SU-DHL-6 (cell line): ENCODE measurements around the gene COL27A1.

Experiments used
- H2AFZ ChIP-seq: fragments of 200-600 bp; sonication (generic); 2 replicates; pipeline ENCODE4 v1.6.1; 2014; ENCODE audit warnings: low read depth, mild to moderate bottlenecking, moderate library complexity, mixed read lengths, antibody characterized with exemption, low read length; ENCODE audit not compliant: severe bottlenecking
- H3F3A ChIP-seq: fragments of 200-600 bp; shearing (Covaris generic); 2 replicates; pipeline ENCODE4 v1.6.0; 2016; ENCODE audit warnings: antibody characterized with exemption, mild to moderate bottlenecking; ENCODE audit not compliant: insufficient read depth
- H3K27ac ChIP-seq: fragments of 200-600 bp; sonication (generic); 2 replicates; pipeline ENCODE4 v1.5.1; 2016; ENCODE audit warnings: low read depth, mild to moderate bottlenecking, low read length, moderate library complexity, mixed read lengths
- H3K27me3 ChIP-seq: fragments of 200-600 bp; sonication (generic), shearing (Covaris generic); 2 replicates; pipeline ENCODE4 v1.6.0; 2014; ENCODE audit warnings: mild to moderate bottlenecking, low read length
- H3K36me3 ChIP-seq: fragments of 200-600 bp; sonication (generic); 2 replicates; pipeline ENCODE4 v1.6.1; 2014; ENCODE audit warnings: mild to moderate bottlenecking, low read length, mixed read lengths
- H3K4me2 ChIP-seq: fragments of 300-600, 200-600 bp; shearing (Covaris generic), sonication (generic); 2 replicates; pipeline ENCODE4 v1.6.0; 2014; ENCODE audit warnings: low read length, low read depth, mild to moderate bottlenecking; ENCODE audit not compliant: poor library complexity, severe bottlenecking
- H3K4me3 ChIP-seq: fragments of 200-600 bp; sonication (generic); 2 replicates; pipeline ENCODE4 v1.5.1; 2014; ENCODE audit warnings: antibody characterized with exemption, low read length, mild to moderate bottlenecking, mixed read lengths; ENCODE audit not compliant: insufficient read depth, poor library complexity, severe bottlenecking
- H3K79me2 ChIP-seq: fragments of 200-600 bp; sonication (generic); 2 replicates; pipeline ENCODE4 v1.6.1; 2014; ENCODE audit warnings: mild to moderate bottlenecking, low read length, moderate library complexity; ENCODE audit not compliant: insufficient read depth
- H3K9ac ChIP-seq: fragments of 200-600 bp; sonication (generic); 2 replicates; pipeline ENCODE4 v1.7.0; 2014; ENCODE audit warnings: mild to moderate bottlenecking, low read length
- H3K9me2 ChIP-seq: fragments of 200-600 bp; sonication (generic); replicated peaks from 2 replicates; pipeline ENCODE4 v1.6.1; 2014; ENCODE audit warnings: low read length; ENCODE audit not compliant: insufficient read depth
- H3K9me3 ChIP-seq: fragments of 200-600 bp; sonication (generic); 2 replicates; pipeline ENCODE4 v1.6.1; 2014; ENCODE audit warnings: low read length, mixed read lengths; ENCODE audit not compliant: insufficient read depth
- H4K20me1 ChIP-seq: fragments of 200-600 bp; sonication (generic); 2 replicates; pipeline ENCODE4 v1.6.1; 2014; ENCODE audit warnings: low read depth, mild to moderate bottlenecking, antibody characterized with exemption, low read length, moderate library complexity, mixed read lengths
- CTCF ChIP-seq: fragments of 200-600 bp; sonication (generic); IDR thresholded peaks from one replicate; pipeline ENCODE4 v1.5.1; 2017; ENCODE audit warnings: antibody characterized with exemption, mild to moderate bottlenecking, low read length, moderate library complexity; ENCODE audit not compliant: insufficient read depth, poor library complexity, severe bottlenecking
- EZH2phosphoT487 ChIP-seq: fragments of 200-600 bp; sonication (generic), shearing (Covaris generic); conservative IDR thresholded peaks from 2 replicates; pipeline ENCODE4 v1.6.1; 2018; ENCODE audit warnings: mild to moderate bottlenecking, antibody characterized with exemption, low read length, moderate library complexity, mixed read lengths

The COL27A1 gene

GRCh38 chr9:114284316-114285060 is 129.2 kb downstream of the COL27A1 start:
- H3K79me2 ChIP-seq: no peaks in the 10 kb centered on the region
- H3K27me3 ChIP-seq: no peaks in the 10 kb centered on the region
- H2AFZ ChIP-seq: no peak overlapping the region
- no peaks in the 10 kb centered on the region for H3K9me3 ChIP-seq
- no peaks in the 10 kb centered on the region for H3K9me2 ChIP-seq
- no peaks in the 10 kb centered on the region for H3F3A ChIP-seq
- H3K27ac ChIP-seq: no peak overlapping the region
- TF ChIP-seq CTCF (no peak), EZH2phosphoT487 (no peak)
- no peak overlapping the region for H3K4me3 ChIP-seq
- no peak overlapping the region for H3K9ac ChIP-seq
- H3K4me2 ChIP-seq: no peak overlapping the region
- no peaks in the 10 kb centered on the region for H4K20me1 ChIP-seq
- no peaks in the 10 kb centered on the region for H3K36me3 ChIP-seq

GRCh38 chr9:114285166-114285867 is 130.0 kb downstream of the COL27A1 start:
- Histone ChIP-seq H3K4me2 (no peak overlapping the region), H3K9ac (no peak overlapping the region), H3K4me3 (no peak overlapping the region), H3K27ac (no peak overlapping the region), H3K36me3 (no peaks in the 10 kb centered on the region), H3K9me2 (no peaks in the 10 kb centered on the region), H3K9me3 (no peaks in the 10 kb centered on the region), H2AFZ (no peak overlapping the region), H3F3A (no peaks in the 10 kb centered on the region), H3K79me2 (no peaks in the 10 kb centered on the region), H4K20me1 (no peaks in the 10 kb centered on the region), H3K27me3 (no peaks in the 10 kb centered on the region)
- TF ChIP-seq EZH2phosphoT487: no peak
- TF ChIP-seq CTCF: no peak

- Histone ChIP-seq H3K9ac (no peak overlapping the region), H3K9me2 (no peaks in the 10 kb centered on the region), H2AFZ (no peak overlapping the region), H3K27me3 (no peaks in the 10 kb centered on the region), H3K36me3 (no peaks in the 10 kb centered on the region), H3K9me3 (no peaks in the 10 kb centered on the region), H3K4me2 (no peak overlapping the region), H4K20me1 (no peaks in the 10 kb centered on the region), H3F3A (no peaks in the 10 kb centered on the region), H3K79me2 (no peaks in the 10 kb centered on the region), H3K4me3 (no peak overlapping the region), H3K27ac (no peak overlapping the region)
- no peak for TF ChIP-seq CTCF
- TF ChIP-seq EZH2phosphoT487: no peak
Observed at GRCh38 chr9:114286146-114286679, 130.9 kb downstream of the COL27A1 start.
